NCI-H1417 treated with DMSO at 0.1 percent for 48 hours (cell line): Measurements from ENCODE around the gene P3H3.

Source experiments
- DNase-seq: peaks from one replicate; lab custom pipeline; 2025; lab: John Stamatoyannopoulos, UW

The P3H3 gene, protein sequence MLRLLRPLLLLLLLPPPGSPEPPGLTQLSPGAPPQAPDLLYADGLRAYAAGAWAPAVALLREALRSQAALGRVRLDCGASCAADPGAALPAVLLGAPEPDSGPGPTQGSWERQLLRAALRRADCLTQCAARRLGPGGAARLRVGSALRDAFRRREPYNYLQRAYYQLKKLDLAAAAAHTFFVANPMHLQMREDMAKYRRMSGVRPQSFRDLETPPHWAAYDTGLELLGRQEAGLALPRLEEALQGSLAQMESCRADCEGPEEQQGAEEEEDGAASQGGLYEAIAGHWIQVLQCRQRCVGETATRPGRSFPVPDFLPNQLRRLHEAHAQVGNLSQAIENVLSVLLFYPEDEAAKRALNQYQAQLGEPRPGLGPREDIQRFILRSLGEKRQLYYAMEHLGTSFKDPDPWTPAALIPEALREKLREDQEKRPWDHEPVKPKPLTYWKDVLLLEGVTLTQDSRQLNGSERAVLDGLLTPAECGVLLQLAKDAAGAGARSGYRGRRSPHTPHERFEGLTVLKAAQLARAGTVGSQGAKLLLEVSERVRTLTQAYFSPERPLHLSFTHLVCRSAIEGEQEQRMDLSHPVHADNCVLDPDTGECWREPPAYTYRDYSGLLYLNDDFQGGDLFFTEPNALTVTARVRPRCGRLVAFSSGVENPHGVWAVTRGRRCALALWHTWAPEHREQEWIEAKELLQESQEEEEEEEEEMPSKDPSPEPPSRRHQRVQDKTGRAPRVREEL

DNA sequence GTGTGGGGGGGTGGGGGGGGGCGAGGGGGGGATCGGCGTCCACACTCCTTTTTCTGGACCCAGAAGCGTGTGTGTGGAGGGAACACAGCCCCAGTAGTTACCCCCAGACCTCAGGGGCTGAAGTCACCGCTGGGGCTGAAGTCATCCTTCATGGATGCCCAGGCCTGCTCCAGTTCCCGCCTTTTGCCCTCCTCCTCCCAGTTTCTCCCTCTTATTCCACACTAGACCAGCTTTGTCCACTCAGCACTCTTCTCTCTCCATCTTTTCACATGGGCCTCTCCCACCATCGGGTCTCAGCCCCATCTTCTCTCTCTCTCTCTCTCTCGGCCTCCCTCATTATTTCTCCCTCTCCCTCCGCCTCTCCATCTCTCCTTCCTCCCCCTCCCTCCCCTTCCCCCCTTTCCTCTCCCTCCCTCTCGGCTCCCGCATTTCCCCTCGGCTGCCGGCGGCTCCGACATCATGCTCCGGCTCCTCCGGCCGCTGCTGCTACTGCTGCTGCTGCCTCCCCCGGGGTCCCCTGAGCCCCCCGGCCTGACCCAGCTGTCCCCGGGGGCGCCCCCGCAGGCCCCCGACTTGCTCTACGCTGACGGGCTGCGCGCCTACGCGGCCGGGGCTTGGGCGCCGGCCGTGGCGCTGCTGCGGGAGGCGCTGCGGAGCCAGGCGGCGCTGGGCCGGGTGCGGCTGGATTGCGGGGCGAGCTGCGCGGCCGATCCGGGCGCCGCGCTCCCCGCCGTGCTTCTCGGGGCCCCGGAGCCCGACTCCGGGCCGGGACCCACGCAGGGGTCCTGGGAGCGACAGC is at the start of gene P3H3:
TSS of gene P3H3 (plus strand) at position 426 of the 799 bp plus-strand sequence. CDS start at position 460, 34 bp downstream.
- DNase-seq, result no peak

DNA sequence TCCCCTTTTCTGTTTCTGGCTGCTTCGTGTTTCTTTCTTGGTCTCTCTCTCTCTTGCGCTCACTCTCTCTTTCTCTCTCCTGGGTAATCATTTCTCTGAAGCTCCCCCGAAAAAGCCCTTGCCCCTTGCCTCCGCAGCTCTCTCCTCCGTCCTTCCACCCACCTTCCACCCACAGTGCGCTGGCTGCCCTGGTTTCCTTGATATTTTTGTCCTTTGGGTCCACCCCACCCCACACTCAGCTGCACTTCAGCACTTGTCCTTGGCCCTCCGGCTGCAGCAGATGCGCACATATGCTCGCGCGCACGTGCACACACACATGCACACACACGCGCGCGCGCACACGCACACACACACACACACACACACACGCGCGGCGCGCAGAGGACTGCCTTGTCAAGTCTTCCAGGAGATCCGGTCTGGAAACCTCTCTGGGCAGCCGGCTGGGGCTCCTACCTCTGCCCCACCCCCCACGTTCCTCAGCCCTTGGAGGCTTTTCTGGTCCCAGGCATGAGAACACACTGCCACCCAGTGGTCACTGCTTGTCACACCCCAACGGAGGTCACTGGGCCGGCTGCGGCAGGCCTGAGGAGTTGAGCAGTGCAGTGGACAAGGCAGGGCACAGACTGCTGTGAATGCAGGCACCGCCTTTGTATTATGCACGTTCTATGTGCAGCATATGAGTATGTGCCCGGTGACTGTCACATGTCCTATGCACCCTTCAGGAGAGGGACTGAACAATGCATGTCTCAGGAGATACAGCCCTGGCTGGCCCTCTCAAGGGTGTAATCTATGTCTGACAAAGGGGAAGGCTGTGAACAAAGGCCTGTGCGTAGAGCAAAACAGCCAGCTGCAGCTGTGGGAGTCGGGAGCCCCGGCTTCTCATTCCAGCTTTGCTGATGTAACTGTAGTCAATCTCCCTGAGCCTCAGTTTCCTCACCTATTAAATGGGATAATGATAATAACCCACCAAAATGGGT is 49.3 kb upstream of the P3H3 start:
- peak; percentile 83 for DNase-seq

DNA sequence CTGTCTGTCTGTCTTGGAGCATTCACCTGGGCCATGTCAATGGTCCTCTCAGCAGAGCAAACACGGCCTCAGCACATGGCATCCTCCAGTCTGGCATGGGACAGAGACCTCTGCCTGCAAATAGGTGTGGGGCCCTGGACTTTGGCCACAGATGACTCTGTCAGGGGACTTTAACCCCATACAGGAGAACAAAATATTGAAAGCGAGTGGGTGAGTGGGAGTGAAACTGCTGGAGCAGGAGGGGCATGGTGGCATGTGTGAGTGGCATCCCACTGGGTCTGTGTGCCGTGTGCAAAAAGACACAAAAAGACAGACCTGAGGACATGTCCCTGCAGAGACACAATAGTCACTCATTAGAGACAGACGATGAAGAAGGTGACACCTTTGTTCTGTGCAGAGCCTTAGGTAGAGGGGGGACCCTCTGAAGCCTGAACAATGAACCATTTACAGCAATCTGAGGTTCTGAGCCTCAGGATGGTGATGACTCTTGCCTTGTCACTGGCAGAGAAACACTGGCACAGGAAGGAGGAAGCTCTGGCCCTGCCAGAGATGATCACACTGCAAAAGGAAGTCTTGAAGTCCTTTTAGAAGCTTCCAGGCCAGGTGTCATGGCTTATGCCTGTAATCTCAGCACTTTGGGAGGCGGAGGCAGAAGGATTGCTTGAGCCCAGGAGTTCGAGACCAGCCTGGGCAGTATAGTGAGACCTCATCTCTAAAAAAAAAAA is 48.3 kb upstream of the P3H3 start:
- DNase-seq, result no peak

DNA sequence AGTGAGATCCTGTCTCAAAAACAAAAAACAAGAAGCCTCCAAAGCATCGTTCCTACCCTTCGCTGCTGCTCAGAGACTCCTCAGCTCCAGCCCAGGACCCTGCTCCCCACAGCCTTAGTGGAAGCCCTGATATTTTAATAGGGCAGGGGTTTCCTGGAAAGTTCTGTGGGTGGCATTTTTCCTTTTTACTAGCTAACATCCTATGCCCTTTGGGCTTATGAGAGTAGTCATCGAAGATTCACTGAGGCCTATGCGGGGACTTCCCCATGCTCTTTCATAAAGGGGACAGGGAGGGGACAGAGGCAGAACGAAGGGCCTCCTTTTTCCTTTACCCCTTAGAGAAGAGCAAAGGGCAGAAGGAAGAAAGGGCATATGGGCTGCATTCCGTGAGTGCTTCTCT is 47.6 kb upstream of the P3H3 start:
- no peak for DNase-seq

DNA sequence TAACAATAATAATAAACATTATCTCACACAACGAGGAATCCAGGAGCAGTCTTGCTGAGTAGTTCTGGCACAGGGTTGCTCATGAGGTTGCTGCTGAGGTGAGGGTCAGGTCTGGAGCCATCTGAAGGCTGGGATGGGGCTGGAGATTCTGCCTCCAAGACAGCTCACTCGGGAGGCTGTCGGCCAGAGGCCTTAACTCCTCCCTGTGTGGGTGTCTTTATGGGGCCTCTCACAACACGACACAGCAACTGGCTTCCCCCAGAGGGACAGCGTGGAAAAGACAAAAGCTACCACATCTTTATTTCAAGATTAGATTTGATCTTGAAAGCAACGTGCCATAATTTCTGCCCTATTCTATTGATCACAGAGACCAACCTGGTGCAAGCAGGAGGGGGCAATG is 46.1 kb upstream of the P3H3 start:
- no peak for DNase-seq

DNA sequence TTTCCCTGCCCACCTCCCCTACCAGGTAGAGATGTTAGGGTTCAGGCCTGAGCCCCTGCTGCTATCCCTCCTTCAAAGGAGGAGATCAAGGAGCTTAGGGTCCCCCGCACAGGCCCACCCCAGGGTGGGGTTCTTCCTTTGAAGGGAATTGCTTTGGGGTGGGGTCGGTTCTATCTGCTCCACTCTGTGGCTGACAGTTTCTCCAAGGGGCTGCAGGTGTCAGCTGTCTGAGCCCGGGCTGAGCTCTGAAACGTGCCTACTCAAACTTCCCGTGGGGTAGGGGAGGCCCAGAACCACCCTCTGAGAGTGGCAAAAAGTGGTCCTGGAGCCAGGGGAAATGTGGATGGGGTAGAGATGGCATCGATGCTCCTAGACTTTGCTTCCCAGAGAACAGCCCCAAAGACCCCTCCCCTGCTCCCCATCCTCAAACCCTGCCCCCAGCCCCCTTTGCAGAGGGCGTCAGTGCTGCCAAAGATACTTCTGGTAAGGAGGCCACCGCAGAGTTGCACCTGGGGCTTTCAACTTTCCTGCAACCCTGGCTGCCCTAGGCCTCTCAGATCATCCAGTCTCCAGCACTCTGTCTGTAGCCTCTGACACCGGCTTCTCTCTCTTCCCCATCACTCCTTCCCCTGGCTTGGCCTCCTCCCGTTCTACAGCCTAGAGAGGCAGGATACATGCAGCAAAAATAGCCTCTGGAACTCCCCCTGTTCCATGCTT is 45.2 kb upstream of the P3H3 start:
- no peak for DNase-seq

DNA sequence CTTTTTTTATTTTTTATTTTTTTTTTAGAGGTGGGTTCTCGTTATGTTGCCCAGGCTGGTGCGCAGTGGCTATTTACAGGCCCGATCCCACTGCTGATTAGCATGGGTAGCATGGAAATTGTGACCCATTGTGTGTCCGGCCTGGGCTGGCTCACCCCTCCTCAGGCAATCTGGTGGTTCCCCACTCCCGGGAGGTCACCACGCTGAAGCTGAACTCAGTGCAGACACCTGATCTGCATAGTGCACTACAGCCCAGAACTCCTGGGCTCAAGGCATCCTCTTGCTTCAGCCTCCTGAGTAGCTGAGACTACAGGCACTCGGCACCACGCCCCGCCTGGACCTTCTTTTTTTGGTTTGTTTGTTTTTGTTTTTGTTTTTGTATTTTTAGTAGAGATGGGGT is 44.4 kb upstream of the P3H3 start:
- no peak for DNase-seq

DNA sequence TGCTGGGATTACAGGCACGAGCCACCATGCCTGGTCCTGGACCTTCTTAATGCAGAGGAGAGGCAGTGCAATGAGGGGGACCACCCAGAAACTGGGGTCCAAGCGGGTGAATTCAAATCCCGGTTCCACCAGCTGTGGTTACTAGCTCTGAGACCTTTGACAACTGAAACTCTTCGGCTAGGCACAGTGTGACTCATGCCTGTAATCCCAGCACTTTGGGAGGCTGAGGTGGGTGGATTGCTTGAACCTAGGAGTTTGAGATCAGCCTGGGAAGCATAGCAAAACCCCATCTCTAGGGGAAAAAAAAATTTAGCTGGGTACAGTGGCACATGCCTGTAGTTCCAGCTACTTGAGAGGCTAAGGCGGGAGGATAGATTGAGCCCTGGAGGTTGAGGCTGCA is 43.9 kb upstream of the P3H3 start:
- no peak for DNase-seq

DNA sequence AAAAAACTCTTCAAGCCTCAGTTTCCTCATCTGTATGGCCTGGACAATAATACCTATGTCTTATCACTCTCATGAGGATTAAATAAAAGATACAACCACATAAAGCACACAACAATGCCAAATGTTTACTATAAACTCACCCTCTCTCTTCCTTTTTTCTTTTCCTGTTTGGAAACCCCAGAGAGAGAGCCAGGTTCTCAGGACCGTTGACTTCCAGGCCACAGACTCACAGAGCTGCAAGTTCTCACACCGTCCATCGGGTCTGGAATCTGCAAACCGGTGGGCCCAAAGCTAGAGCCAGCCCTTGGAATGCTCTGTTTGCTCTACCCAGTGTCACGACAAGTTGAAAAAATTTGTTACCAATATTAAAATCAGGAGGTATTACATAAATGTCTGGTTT is 43.4 kb upstream of the P3H3 start:
- DNase-seq, result no peak

DNA sequence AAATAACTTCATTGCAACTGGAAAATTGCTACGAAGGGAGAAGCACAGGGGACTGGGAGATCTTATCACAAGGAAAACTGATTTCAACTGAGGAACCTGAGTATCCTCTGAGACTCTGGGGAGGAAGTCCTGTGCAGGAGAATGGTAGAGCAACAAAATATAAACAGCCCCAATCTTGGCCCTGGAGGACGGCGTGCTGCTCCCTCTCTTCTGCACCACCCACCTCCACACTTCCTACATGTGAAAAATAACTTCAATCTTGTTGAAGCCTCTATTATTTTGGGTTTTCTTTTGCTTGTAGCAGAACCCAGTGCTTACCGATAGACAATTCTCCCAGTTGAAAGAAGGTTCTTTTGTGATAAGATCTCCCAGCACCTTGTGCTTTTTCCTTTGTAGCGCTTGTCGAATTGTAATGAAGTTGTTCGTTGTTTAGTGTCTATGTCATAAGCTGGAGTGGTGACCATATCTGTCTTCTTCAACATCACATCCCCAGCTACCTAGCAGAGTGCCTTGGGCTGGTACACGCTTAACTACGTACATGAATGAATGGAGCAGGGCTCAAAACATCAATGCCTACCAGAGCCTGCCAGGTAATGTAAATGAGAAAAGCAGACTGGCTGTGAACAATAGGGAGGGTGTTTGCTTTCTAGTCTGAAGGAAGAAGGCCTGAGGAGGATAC is 41.7 kb upstream of the P3H3 start:
- no peak for DNase-seq

DNA sequence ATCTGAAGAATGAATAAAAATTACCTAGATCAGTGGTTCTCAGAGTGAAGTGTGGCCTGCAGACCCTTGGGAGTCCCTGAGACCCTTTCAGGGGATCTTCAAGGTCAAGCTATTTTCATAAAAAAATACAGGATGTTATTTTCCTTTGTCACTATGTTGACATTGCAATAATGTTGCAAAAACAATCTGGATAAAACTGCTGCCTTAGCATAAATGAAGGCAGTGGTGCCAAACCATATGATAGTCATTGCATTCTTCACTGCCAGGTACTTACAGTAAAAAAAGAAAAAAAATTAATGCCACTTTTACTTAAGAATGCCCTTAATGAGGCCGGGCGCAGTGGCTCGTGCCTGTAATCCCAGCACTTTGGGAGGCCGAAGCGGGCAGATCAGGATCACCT is 40.9 kb upstream of the P3H3 start:
- DNase-seq, result no peak

DNA sequence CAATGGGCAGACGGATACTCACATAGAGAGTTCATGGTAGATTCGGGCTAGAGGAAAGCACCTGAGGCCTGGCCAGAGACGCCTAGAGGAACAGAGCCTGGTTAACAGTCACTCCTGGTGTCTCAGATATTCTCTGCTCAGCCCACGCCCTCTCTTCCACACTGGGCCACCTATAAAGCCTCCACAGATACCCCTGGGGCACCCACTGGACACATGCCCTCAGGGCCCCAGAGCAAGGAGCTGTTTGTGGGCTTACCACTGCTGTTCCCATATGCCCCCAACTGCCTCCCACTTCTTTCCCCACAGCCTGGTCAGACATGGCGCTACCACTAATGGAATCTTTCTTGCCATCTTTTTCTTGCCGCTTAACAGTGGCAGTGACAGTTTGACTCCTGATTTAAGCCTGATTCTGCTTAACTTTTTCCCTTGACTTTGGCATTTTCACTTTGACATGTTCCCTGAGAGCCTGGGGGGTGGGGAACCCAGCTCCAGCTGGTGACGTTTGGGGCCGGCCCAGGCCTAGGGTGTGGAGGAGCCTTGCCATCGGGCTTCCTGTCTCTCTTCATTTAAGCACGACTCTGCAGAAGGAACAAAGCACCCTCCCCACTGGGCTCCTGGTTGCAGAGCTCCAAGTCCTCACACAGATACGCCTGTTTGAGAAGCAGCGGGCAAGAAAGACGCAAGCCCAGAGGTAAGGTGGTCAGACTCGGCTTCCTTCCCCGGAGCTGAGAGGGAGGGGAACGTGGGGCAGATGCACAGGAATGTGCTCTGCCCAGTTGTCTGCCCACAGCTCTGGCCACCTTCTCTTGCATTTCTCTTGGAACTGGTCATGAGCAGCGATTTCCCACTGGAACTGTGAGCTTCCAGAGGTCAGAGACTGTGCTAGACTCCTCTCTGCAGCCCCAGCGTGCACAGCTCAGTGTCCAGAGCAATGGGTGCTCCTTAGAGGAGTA is 39.0 kb upstream of the P3H3 start, which contains the start of gene CD4:
TSS of gene CD4 (plus strand) at position 557 of the 953 bp plus-strand sequence. CDS start 10,611 bp downstream, outside the sequence.
- DNase-seq, result no peak

DNA sequence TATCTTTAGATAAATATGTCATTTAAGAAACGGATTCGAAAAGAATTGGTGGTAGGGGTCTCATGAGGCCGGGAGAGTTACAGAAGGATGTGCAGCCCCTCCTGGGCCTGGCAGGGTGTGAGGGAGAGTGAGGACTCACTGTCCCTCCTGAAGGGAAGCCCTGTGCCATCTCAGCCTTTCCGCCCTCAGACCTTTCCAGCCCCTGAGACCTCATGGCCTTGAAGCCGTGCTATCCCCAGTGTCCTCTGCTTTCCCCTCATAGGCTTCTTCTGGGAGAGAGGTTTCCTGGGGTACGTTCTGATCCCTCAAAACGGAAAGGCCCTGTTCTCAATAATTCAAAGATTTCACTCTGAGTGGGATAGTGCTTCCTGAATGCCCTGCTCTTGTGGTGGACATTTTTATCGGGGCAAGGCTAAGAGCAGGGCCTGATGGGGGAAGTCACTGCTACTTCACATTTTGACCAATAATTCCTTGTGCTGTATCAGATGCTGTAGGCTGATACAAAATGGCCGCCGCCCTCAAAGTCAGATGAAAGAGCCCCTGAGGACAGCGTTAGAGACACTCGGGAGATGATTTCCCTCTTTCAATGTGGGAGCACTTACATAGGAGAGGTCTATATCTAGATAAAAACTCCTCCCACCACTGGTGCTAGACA is 37.6 kb upstream of the P3H3 start:
- no peak for DNase-seq

DNA sequence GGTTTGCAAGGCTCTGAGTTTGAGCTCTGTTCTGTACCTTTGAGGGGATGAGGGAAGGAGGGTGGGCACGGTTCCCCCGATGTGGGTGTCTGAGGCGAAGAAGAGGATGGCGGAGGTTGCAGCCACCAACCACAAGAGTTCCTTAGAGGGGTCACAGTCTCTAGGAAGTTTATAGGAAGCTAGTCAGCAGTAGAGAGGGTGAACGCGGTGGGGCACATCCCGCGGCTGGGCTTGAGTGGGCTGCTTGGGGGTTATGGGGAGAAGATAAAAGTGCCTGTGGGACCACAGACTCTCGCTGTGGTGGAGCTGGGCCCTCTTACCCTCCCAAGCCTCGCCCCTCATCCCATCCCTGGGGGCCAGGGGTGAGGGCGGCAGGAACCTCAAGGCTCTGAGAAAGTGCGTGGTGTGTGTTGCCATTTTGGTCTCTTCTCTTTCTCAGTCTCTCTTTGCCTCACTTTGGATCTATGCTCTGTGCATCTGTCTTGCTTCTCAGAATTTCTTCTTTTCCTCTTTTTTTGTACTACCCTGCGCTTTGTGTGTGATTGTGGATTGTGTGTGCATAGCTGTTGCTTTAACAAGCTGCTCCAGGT is 36.2 kb upstream of the P3H3 start:
- no peak for DNase-seq

DNA sequence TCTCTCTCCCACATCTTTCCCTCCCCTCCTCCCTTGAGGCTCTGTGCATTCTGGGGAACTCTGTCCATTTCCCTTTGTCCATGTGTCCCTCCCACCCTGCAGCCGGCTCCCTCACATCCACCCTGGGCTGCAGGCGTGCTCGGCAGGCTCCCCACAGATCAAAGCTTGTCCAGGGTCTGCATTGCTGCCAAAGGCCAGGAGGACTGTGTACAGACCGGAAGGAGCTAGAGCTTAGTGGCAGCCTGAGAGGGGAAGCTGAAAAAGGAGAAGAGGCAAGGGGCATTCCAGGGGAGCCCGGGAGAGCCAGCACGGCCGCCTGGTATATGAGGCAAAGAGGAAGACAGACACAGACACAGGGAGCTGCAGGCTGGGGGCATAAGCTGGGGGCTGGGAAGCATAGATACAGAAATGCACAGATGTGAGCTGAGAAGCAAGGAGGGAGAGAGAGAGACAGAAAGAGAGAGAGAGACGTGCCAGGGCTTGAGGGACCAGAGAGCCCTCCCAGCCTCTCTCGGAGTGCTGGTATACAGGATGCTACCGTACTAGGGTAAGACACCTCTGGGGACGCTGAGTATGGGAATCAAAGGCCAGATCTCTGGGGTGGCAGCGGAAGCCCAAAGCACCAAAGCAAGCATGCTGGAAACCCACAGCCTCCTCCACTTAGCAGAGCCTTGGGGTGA is 35.5 kb upstream of the P3H3 start:
- DNase-seq, result no peak

DNA sequence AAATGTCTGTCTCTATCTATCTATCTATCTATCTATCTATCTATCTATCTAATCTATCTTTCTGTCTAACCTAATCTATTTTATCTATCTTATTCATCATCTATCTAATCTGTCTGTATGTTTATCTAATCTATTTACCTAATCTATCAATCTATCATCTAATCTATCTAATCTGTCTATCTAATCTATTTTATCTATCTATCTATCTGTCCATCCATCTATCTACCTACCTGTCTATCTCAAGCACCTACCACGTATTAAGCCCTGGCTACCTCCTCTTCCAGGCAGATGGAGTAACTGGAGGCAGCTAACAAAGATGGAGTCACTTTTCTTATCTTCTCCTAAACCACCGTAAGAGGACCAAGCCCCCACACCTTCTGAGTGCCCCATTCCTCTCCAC is 33.1 kb upstream of the P3H3 start:
- DNase-seq, result no peak

DNA sequence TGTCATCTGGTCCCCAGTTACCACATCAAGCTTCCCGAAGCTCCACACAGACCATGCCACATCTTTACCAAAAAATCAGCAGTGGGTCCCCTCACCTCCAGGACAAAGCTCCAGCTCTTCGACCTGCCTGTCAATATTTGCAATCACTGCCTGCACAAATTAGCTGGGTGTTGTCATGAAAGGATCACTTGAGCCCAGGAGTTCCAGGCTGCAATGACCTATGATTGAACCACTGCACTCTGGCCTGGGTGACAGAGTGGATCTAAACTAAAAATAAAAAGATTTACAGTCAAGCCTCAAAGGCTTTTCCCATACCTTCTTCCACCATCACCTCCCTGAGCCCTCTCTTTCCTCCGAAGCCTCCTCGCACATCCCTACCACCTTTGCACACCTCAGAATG is 31.6 kb upstream of the P3H3 start:
- DNase-seq, result no peak
